Endothelial cell of umbilical vein (primary cell): ENCODE measurements around the gene TRIM47. TPM values are rescaled to one million over a fixed set of nuclear protein-coding genes. Genes with fewer than 3 reads are reported as not detected.

Source experiments
- BruUV-seq: library from RNA; stranded (reverse); fragments of 400-500 nt; replicated peaks from 2 replicates; lab custom pipeline; 2021; lab: Mats Ljungman, UMichigan
- CTCF ChIA-PET: fragments of 300-600, 350-600 bp; sonication (Branson Sonifier 250); formaldehyde crosslinking; loops from one replicate; lab custom pipeline; 2021; ENCODE audit warnings: antibody characterized with exemption, inconsistent platforms; lab: Charles Lee
- POLR2A ChIA-PET: fragments of 300-600, 350-600 bp; sonication (Branson Sonifier 250); formaldehyde crosslinking; loops from one replicate; lab custom pipeline; 2021; ENCODE audit warnings: antibody characterized with exemption, inconsistent platforms; lab: Charles Lee
- DNase-seq: peaks from one replicate; pipeline ENCODE4 v3.0.0-alpha.2; 2011; ENCODE audit warnings: low read depth, low spot score
- FAIRE-seq: peaks from 2 replicates; lab custom pipeline; 2011; peaks lifted over from hg19 to GRCh38; lab: Jason Lieb, UNC
- H2AFZ ChIP-seq: 2 replicates; pipeline ENCODE4 v1.6.0; 2012; ENCODE audit warnings: low read depth, low read length, control low read depth, inconsistent platforms
- H3K27ac ChIP-seq: 2 replicates; pipeline ENCODE4 v1.5.1; 2011; ENCODE audit warnings: low read depth, mild to moderate bottlenecking, control low read depth, low read length, moderate library complexity; ENCODE audit not compliant: insufficient read depth
- H3K27me3 ChIP-seq, 2 experiments: 2 replicates each; pipeline versions ENCODE4 v1.6.0 to v1.6.1; 2011; ENCODE audit warnings: low read length in 2 of 2, mixed read lengths in 1 of 2; ENCODE audit not compliant: control insufficient read depth in 2 of 2, insufficient read depth in 2 of 2
- H3K36me3 ChIP-seq, 2 experiments: 2 replicates in 1 of 2; 3 replicates in 1 of 2; pipeline ENCODE4 v1.5.1; 2011; ENCODE audit warnings: low read length in 2 of 2, mild to moderate bottlenecking in 1 of 2, moderate library complexity in 1 of 2; ENCODE audit not compliant: control insufficient read depth in 2 of 2, insufficient read depth in 2 of 2; ENCODE audit errors: extremely low read depth in 1 of 2
- H3K4me1 ChIP-seq: 3 replicates; pipeline ENCODE4 v1.5.1; 2011; ENCODE audit warnings: mild to moderate bottlenecking, low read length; ENCODE audit not compliant: control insufficient read depth, insufficient read depth; ENCODE audit errors: extremely low read depth
- H3K4me2 ChIP-seq: 2 replicates; pipeline ENCODE4 v1.6.1; 2011; ENCODE audit warnings: low read length, control low read depth, mixed read lengths; ENCODE audit not compliant: insufficient read depth
- H3K4me3 ChIP-seq, 3 experiments: fragments of 200-600 bp in 1 of 3; sonication (generic), shearing (Covaris generic) in 1 of 3; replicated peaks in 1 of 3; 2 replicates each; pipeline ENCODE4 v1.5.1; 2011 to 2016; ENCODE audit warnings: control low read depth in 3 of 3, low read length in 3 of 3, mild to moderate bottlenecking in 2 of 3, inconsistent platforms in 1 of 3, low read depth in 1 of 3, moderate library complexity in 1 of 3; ENCODE audit not compliant: insufficient read depth in 1 of 3
- H3K79me2 ChIP-seq: 2 replicates; pipeline ENCODE4 v1.6.0; 2012; ENCODE audit warnings: low read length, inconsistent platforms; ENCODE audit not compliant: control insufficient read depth, insufficient read depth
- H3K9ac ChIP-seq: replicated peaks from 2 replicates; pipeline ENCODE3; 2011; ENCODE audit warnings: low read length, control low read depth; ENCODE audit not compliant: insufficient read depth; ENCODE audit errors: extremely low read depth
- H3K9me1 ChIP-seq: replicated peaks from 3 replicates; pipeline ENCODE4 v1.6.0; 2011; ENCODE audit warnings: mild to moderate bottlenecking, low read length; ENCODE audit not compliant: control insufficient read depth, insufficient read depth; ENCODE audit errors: extremely low read depth
- H3K9me3 ChIP-seq: replicated peaks from 2 replicates; pipeline ENCODE4 v1.5.1; 2012; ENCODE audit warnings: low read length, inconsistent platforms; ENCODE audit not compliant: control insufficient read depth, insufficient read depth
- H4K20me1 ChIP-seq: replicated peaks from 2 replicates; pipeline ENCODE3; 2011; ENCODE audit warnings: mild to moderate bottlenecking, low read length; ENCODE audit not compliant: control insufficient read depth, insufficient read depth; ENCODE audit errors: extremely low read depth
- EZH2 ChIP-seq: IDR thresholded peaks from 2 replicates; pipeline ENCODE4 v1.6.1; 2012; ENCODE audit warnings: borderline replicate concordance, low read depth, mild to moderate bottlenecking, moderate library complexity, low read length, inconsistent platforms; ENCODE audit not compliant: severe bottlenecking
- FOS ChIP-seq: IDR thresholded peaks from 2 replicates; pipeline ENCODE4 v1.6.1; 2011; ENCODE audit warnings: mild to moderate bottlenecking, low read length, moderate library complexity, borderline replicate concordance; ENCODE audit not compliant: insufficient read depth
- GATA2 ChIP-seq: IDR thresholded peaks from 2 replicates; pipeline ENCODE4 v1.7.0; 2011; ENCODE audit warnings: low read depth, mild to moderate bottlenecking, moderate library complexity, mixed read lengths, low read length; ENCODE audit not compliant: insufficient read length, insufficient read depth
- JUN ChIP-seq: IDR thresholded peaks from 2 replicates; pipeline ENCODE4 v1.6.1; 2011; ENCODE audit warnings: borderline replicate concordance, low read depth; ENCODE audit not compliant: insufficient read length, insufficient read depth
- MYC ChIP-seq: IDR thresholded peaks from one replicate; pipeline ENCODE4 v1.6.1; 2011; ENCODE audit warnings: mild to moderate bottlenecking, low read depth, low read length
- POLR2A ChIP-seq: IDR thresholded peaks from 2 replicates; pipeline ENCODE4 v1.6.1; 2012; ENCODE audit warnings: low read depth, mild to moderate bottlenecking, control low read depth, low read length
- POLR2AphosphoS5 ChIP-seq: IDR thresholded peaks from 2 replicates; pipeline ENCODE4 v1.6.1; 2012; ENCODE audit warnings: low read depth, mild to moderate bottlenecking, control low read depth, low read length, moderate library complexity; ENCODE audit not compliant: insufficient read depth
- dilution Hi-C: fragments of 300-500 bp; cut with MboI; formaldehyde crosslinking; loops from one replicate; pipeline ENCODE4 v1.15.0; 2019; ENCODE audit warnings: low sequenced_read_pairs; ENCODE audit not compliant: extremely low pct_ligation_motif_present
- intact Hi-C: fragments of 100-400 bp; cut with micrococcal nuclease; formaldehyde crosslinking; loops from one replicate; pipeline ENCODE4 v1.10.0; 2022
- polyA plus RNA-seq, 4 experiments: library from polyadenylated mRNA; depleted of rRNA in 3 of 4; stranded (reverse) in 3 of 4; unstranded in 1 of 4; fragments of >200 nt; gene quantifications; 2 replicates each; pipeline versions ENCODE4 v1.2.1 to v1.2.3, GENCODE V29; 2011 to 2012; ENCODE audit warnings: missing spikeins in 1 of 4
- total RNA-seq: library from RNA; stranded (reverse); gene quantifications from 2 replicates; pipeline ENCODE4 v1.2.3, GENCODE V29; 2021
- TF ChIP-seq, protein P1 (sequence below), 2 donors: IDR thresholded peaks; 1 replicate in 1 of 2; 2 replicates in 1 of 2; pipeline ENCODE4 v1.5.1; 2011; ENCODE audit warnings: low read length in 2 of 2, mild to moderate bottlenecking in 2 of 2, moderate library complexity in 2 of 2, control low read depth in 1 of 2, inconsistent platforms in 1 of 2, low read depth in 1 of 2; ENCODE audit not compliant: insufficient read depth in 1 of 2; ENCODE audit errors: extremely low read depth in 1 of 2
- TF ChIP-seq, protein P2 (sequence below): IDR thresholded peaks from 2 replicates; pipeline ENCODE4 v1.6.1; 2011; ENCODE audit not compliant: insufficient read depth, insufficient read length

The TRIM47 gene
- total and polyA plus RNA-seq, 2 donors (not counting 3 experiments of a cell fraction or from before 2014, with no cell fraction given): 67.7 to 75.1 TPM

DNA sequence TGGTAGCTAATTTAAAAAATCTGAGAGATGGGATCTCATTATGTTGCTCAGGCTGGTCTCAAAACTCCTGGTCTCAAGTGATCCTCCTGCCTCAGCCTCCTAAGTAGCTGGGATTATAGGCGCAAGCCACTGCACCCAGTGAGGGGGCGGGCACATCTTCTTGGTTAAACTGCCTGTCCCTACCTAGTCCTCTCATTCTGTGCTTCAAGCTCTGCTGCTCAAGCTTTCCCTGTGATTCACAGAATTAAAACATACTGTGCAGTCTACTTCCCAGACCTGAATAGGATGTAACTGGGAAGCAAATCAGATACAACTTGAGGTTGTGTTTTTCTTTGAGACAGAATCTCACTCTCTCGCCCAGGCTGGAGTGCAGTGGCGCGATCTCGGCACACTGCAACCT lies 24.0 kb upstream of the TRIM47 start:
- H3K36me3 ChIP-seq: peaks cover 7 to 28% of the 10 kb centered on the region in 2 experiments
- BruUV-seq: no TSS peak
- no peak overlapping the region for H2AFZ ChIP-seq
- no peak overlapping the region for H3K27ac ChIP-seq
- H4K20me1 ChIP-seq: no peaks in the 10 kb centered on the region
- H3K4me2 ChIP-seq: no peak overlapping the region
- H3K27me3 ChIP-seq: no peaks in the 10 kb centered on the region
- intact Hi-C loops (no loop called here), dilution Hi-C loops (no loop called here)
- no peak for TF ChIP-seq FOS
- TF ChIP-seq, protein P1, sequence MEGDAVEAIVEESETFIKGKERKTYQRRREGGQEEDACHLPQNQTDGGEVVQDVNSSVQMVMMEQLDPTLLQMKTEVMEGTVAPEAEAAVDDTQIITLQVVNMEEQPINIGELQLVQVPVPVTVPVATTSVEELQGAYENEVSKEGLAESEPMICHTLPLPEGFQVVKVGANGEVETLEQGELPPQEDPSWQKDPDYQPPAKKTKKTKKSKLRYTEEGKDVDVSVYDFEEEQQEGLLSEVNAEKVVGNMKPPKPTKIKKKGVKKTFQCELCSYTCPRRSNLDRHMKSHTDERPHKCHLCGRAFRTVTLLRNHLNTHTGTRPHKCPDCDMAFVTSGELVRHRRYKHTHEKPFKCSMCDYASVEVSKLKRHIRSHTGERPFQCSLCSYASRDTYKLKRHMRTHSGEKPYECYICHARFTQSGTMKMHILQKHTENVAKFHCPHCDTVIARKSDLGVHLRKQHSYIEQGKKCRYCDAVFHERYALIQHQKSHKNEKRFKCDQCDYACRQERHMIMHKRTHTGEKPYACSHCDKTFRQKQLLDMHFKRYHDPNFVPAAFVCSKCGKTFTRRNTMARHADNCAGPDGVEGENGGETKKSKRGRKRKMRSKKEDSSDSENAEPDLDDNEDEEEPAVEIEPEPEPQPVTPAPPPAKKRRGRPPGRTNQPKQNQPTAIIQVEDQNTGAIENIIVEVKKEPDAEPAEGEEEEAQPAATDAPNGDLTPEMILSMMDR (IDR thresholded peaks at IDR 0.05; ENCODE audit: extremely low read depth in 1 of 2, insufficient read depth in 1 of 2, low read depth in 1 of 2, low read length in 2 of 2): no peak
- no peak for TF ChIP-seq EZH2
- TF ChIP-seq GATA2: no peak
- TF ChIP-seq, protein P2, sequence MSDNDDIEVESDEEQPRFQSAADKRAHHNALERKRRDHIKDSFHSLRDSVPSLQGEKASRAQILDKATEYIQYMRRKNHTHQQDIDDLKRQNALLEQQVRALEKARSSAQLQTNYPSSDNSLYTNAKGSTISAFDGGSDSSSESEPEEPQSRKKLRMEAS: no peak
- TF ChIP-seq JUN: no peak
- TF ChIP-seq POLR2A: no peak
- no peak for TF ChIP-seq POLR2AphosphoS5
- no peak for TF ChIP-seq MYC
- H3K79me2 ChIP-seq: peaks cover 9% of the 10 kb centered on the region
- no peaks in the 10 kb centered on the region for H3K9me1 ChIP-seq
- H3K9me3 ChIP-seq: no peaks in the 10 kb centered on the region
- no peak overlapping the region for H3K9ac ChIP-seq
- ChIA-PET POLR2A (interaction anchor here (1.2 kb wide), 1 partner anchor 122 kb away, joined by 3 read pairs; no protein-coding TSS in a partner anchor), CTCF (interaction anchor here (2.1 kb wide), 1 partner anchor 25 kb away, joined by 13 read pairs; the partner anchor contains the start of gene TRIM47)
- DNase-seq (no peak), FAIRE-seq (no peak)
- H3K4me3 ChIP-seq: no peak overlapping the region
- H3K4me1 ChIP-seq: peaks cover 14% of the 10 kb centered on the region
